Trophoblast cell (in vitro differentiated cells and primary cell): Measurements from ENCODE around the gene AADACL2.
A peak's percentile ranks its signal among the peaks of the same experiment; 100 is the strongest.

Experiments
- DNase-seq, 2 donors: peaks; one replicate each; pipeline ENCODE4 v3.0.0-alpha.2; 2016
- H2AFZ ChIP-seq: 2 replicates; pipeline ENCODE4 v1.6.1; 2013; ENCODE audit warnings: low read length, moderate library complexity, mild to moderate bottlenecking; ENCODE audit not compliant: insufficient read depth, poor library complexity
- H2AK5ac ChIP-seq: 2 replicates; pipeline ENCODE4 v1.6.1; 2013; ENCODE audit warnings: mild to moderate bottlenecking, low read length
- H2BK120ac ChIP-seq: 2 replicates; pipeline ENCODE4 v1.6.1; 2013; ENCODE audit warnings: low read length, mild to moderate bottlenecking, moderate library complexity; ENCODE audit not compliant: insufficient read depth, poor library complexity
- H2BK12ac ChIP-seq: 2 replicates; pipeline ENCODE4 v1.6.1; 2013; ENCODE audit warnings: mild to moderate bottlenecking, low read length, moderate library complexity
- H2BK5ac ChIP-seq: 2 replicates; pipeline ENCODE4 v1.6.1; 2013; ENCODE audit warnings: low read length, low read depth, moderate library complexity, mild to moderate bottlenecking; ENCODE audit not compliant: poor library complexity
- H3K14ac ChIP-seq: 2 replicates; pipeline ENCODE4 v1.6.1; 2013; ENCODE audit warnings: mild to moderate bottlenecking, low read length
- H3K18ac ChIP-seq: 2 replicates; pipeline ENCODE4 v1.6.1; 2013; ENCODE audit warnings: mild to moderate bottlenecking, low read length
- H3K23ac ChIP-seq: 2 replicates; pipeline ENCODE4 v1.6.1; 2013; ENCODE audit warnings: low read length
- H3K27ac ChIP-seq: 2 replicates; pipeline ENCODE4 v1.5.1; 2013; ENCODE audit warnings: low read depth, mild to moderate bottlenecking, inconsistent platforms, low read length, moderate library complexity
- H3K27me3 ChIP-seq: 2 replicates; pipeline ENCODE4 v1.6.1; 2013; ENCODE audit warnings: inconsistent platforms, mild to moderate bottlenecking, low read length, moderate library complexity; ENCODE audit not compliant: insufficient read depth
- H3K36me3 ChIP-seq, 2 experiments: 1 replicate in 1 of 2; 2 replicates in 1 of 2; pipeline ENCODE4 v1.6.1; 2013; ENCODE audit warnings: low read length in 2 of 2, mild to moderate bottlenecking in 2 of 2, moderate library complexity in 1 of 2; ENCODE audit not compliant: insufficient read depth in 2 of 2, control insufficient read depth in 1 of 2
- H3K4ac ChIP-seq: 2 replicates; pipeline ENCODE4 v1.6.1; 2013; ENCODE audit warnings: low read depth, mild to moderate bottlenecking, low read length, moderate library complexity
- H3K4me1 ChIP-seq, 2 experiments: 1 replicate in 1 of 2; 2 replicates in 1 of 2; pipeline ENCODE4 v1.6.1; 2013; ENCODE audit warnings: low read length in 2 of 2, mild to moderate bottlenecking in 2 of 2, moderate library complexity in 1 of 2; ENCODE audit not compliant: insufficient read depth in 2 of 2, control insufficient read depth in 1 of 2
- H3K4me2 ChIP-seq: 2 replicates; pipeline ENCODE4 v1.6.1; 2013; ENCODE audit warnings: inconsistent platforms, mild to moderate bottlenecking, low read length, moderate library complexity
- H3K4me3 ChIP-seq: 2 replicates; pipeline ENCODE4 v1.5.1; 2013; ENCODE audit warnings: mild to moderate bottlenecking, low read depth, low read length, inconsistent platforms
- H3K79me1 ChIP-seq: one replicate; pipeline ENCODE4 v1.6.1; 2013; ENCODE audit warnings: low read length
- H3K79me2 ChIP-seq: 2 replicates; pipeline ENCODE4 v1.6.1; 2013; ENCODE audit warnings: low read length, mild to moderate bottlenecking; ENCODE audit not compliant: control insufficient read depth, insufficient read depth, poor library complexity
- H3K9ac ChIP-seq: 2 replicates; pipeline ENCODE4 v1.6.1; 2013; ENCODE audit warnings: mild to moderate bottlenecking, low read length
- H3K9me3 ChIP-seq: 2 replicates; pipeline ENCODE4 v1.6.1; 2013; ENCODE audit warnings: low read depth, mild to moderate bottlenecking, control low read depth, inconsistent platforms, low read length; ENCODE audit not compliant: insufficient read depth
- H4K12ac ChIP-seq: 2 replicates; pipeline ENCODE4 v1.6.1; 2013; ENCODE audit warnings: low read depth, mild to moderate bottlenecking, low read length, moderate library complexity
- H4K8ac ChIP-seq: 2 replicates; pipeline ENCODE4 v1.6.1; 2013; ENCODE audit warnings: low read depth, mild to moderate bottlenecking, low read length, moderate library complexity
- H4K91ac ChIP-seq: one replicate; pipeline ENCODE4 v1.6.1; 2013; ENCODE audit warnings: low read depth, mild to moderate bottlenecking, low read length, moderate library complexity
- WGBS: extraction: QIAGEN DNeasy Blood & Tissue Kit; methylation state at CpG from one replicate; pipeline ENCODE4 v1.1.7; 2013; ENCODE audit warnings: missing lambda C conversion rate; ENCODE audit not compliant: insufficient read length, insufficient coverage; ENCODE audit errors: extremely low coverage; 5-methylcytosine and 5-hydroxymethylcytosine counted together

Gene AADACL2

DNA sequence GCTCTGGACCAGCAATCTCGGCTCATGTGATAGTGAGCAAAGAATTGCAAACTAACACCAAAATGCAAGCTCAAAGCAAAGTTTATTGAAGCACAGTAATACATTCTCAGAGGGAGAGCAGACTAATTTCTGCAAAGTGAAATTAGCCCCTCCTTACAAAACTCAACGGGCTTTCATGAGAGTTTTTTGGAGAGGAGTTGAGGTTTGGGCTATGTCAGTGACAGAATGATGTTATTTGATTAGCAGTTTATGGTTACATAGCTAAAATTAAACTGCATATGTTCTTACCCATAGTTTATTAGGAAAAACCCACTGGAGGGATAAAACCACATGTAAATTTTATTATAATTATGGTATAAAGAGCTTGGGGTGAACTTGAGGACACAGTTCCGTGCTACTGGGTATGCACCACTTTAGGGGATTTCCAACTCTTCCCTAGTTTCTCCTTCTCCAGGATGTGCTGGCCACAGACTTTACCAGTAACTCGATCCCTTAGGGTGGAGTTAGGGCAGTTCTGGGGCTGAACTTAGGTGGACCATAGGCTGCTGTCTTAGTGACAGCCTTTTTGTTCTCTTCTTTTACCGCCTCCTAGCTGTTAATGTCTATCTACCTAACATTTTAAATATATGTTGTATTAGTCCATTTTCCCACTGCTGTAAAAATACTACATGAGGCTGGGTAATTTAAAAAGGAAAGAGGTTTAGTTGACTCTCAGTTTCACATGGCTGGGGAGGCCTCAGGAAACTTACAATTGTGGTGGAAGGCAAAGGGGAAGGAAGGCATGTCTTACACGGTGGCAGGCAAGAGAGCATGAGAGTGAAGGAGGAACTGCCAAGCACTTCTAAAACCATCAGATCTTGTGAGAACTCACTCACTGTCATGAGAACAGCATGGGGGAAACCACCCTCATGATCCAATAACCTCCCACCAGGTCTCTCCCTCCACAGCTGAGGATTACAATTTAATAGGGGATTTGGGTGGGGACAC, 8.9 kb upstream of the AADACL2 start:
- Histone ChIP-seq H3K27me3 (no peaks in the 10 kb centered on the region), H4K8ac (no peak overlapping the region), H3K36me3 (no peaks in the 10 kb centered on the region), H3K14ac (no peak overlapping the region), H4K12ac (no peak overlapping the region), H3K4me3 (no peak overlapping the region), H3K79me2 (no peaks in the 10 kb centered on the region), H2BK12ac (no peak overlapping the region), H3K79me1 (no peaks in the 10 kb centered on the region), H3K4ac (no peak overlapping the region), H3K18ac (no peak overlapping the region), H3K4me2 (no peak overlapping the region), H3K23ac (no peak overlapping the region), H2AK5ac (no peak overlapping the region), H2BK120ac (no peak overlapping the region), H3K9me3 (peaks cover 3% of the 10 kb centered on the region), H2BK5ac (no peak overlapping the region), H2AFZ (no peak overlapping the region), H4K91ac (no peak overlapping the region), H3K27ac (no peak overlapping the region), H3K4me1 (no peaks in the 10 kb centered on the region), H3K9ac (no peak overlapping the region)
- no CpG with 5 or more reads among the region's 6 CpGs for WGBS
- no peak for DNase-seq

- Histone ChIP-seq H4K12ac (no peak overlapping the region), H2AK5ac (no peak overlapping the region), H3K36me3 (no peaks in the 10 kb centered on the region), H3K9me3 (peaks cover 3% of the 10 kb centered on the region), H3K27me3 (no peaks in the 10 kb centered on the region), H3K14ac (no peak overlapping the region), H3K79me1 (no peaks in the 10 kb centered on the region), H3K4me3 (no peak overlapping the region), H3K4me2 (no peak overlapping the region), H2BK120ac (no peak overlapping the region), H3K4ac (no peak overlapping the region), H4K8ac (no peak overlapping the region), H2AFZ (no peak overlapping the region), H2BK5ac (no peak overlapping the region), H3K27ac (no peak overlapping the region), H3K4me1 (no peaks in the 10 kb centered on the region), H3K18ac (no peak overlapping the region), H3K79me2 (no peaks in the 10 kb centered on the region), H3K23ac (no peak overlapping the region), H3K9ac (no peak overlapping the region), H2BK12ac (no peak overlapping the region), H4K91ac (no peak overlapping the region)
- DNase-seq, result peak in 1 of 2 donors; percentile 26
- no CpG with 5 or more reads among the region's 1 CpG for WGBS
Measured at GRCh38 chr3:151726016-151726415, 7.7 kb upstream of the AADACL2 start.

GRCh38 chr3:151732861-151733260, 866 bp upstream of the AADACL2 start:
- peak in 1 of 2 donors; percentile 11 for DNase-seq
- no CpG with 5 or more reads among the region's 2 CpGs for WGBS
- Histone ChIP-seq H2AFZ (no peak overlapping the region), H3K79me2 (no peaks in the 10 kb centered on the region), H3K4ac (no peak overlapping the region), H3K4me1 (no peaks in the 10 kb centered on the region), H3K27me3 (no peaks in the 10 kb centered on the region), H3K79me1 (no peaks in the 10 kb centered on the region), H2BK5ac (no peak overlapping the region), H3K14ac (no peak overlapping the region), H3K4me2 (no peak overlapping the region), H2BK120ac (no peak overlapping the region), H4K8ac (no peak overlapping the region), H3K18ac (no peak overlapping the region), H3K36me3 (no peaks in the 10 kb centered on the region), H3K9me3 (no peaks in the 10 kb centered on the region), H4K91ac (no peak overlapping the region), H3K4me3 (no peak overlapping the region), H3K9ac (no peak overlapping the region), H2AK5ac (no peak overlapping the region), H3K23ac (no peak overlapping the region), H3K27ac (no peak overlapping the region), H2BK12ac (no peak overlapping the region), H4K12ac (no peak overlapping the region)

DNA sequence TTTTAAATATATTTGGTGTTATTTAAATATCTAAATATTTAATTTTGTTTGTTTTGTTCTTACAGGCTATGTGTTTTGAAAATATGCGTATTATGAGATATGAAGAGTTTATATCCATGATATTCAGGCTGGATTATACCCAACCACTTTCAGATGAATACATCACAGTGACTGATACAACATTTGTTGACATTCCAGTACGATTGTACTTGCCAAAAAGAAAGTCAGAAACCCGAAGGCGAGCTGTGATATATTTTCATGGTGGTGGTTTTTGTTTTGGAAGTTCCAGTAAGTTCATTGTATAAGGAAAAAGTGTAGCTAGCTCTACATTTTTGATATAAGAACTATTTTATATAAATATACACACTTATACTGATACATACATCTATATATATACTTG, 6.9 kb downstream of the AADACL2 start:
- no peak overlapping the region for H3K4me2 ChIP-seq
- H3K79me1 ChIP-seq, result peaks cover 2% of the 10 kb centered on the region
- no peaks in the 10 kb centered on the region for H3K36me3 ChIP-seq
- no peak overlapping the region for H3K14ac ChIP-seq
- no peak for DNase-seq
- no peaks in the 10 kb centered on the region for H3K79me2 ChIP-seq
- no peak overlapping the region for H3K9ac ChIP-seq
- H3K9me3 ChIP-seq, result no peaks in the 10 kb centered on the region
- no peaks in the 10 kb centered on the region for H3K27me3 ChIP-seq
- H3K23ac ChIP-seq, result no peak overlapping the region
- H3K27ac ChIP-seq, result no peak overlapping the region
- H2AK5ac ChIP-seq, result no peak overlapping the region
- WGBS, result no CpG with 5 or more reads among the region's 4 CpGs
- H3K4me3 ChIP-seq, result no peak overlapping the region
- H4K8ac ChIP-seq, result no peak overlapping the region
- H2BK5ac ChIP-seq, result no peak overlapping the region
- no peak overlapping the region for H2AFZ ChIP-seq
- H3K18ac ChIP-seq, result no peak overlapping the region
- peaks cover 7 to 8% of the 10 kb centered on the region in 2 experiments for H3K4me1 ChIP-seq
- H3K4ac ChIP-seq, result no peak overlapping the region
- no peak overlapping the region for H2BK12ac ChIP-seq
- no peak overlapping the region for H4K91ac ChIP-seq
- H2BK120ac ChIP-seq, result no peak overlapping the region
- no peak overlapping the region for H4K12ac ChIP-seq
